Hepatocyte (in vitro differentiated cells): Measurements from ENCODE around the gene STIM1. TPM values are rescaled to one million over a fixed set of nuclear protein-coding genes. Genes with fewer than 3 reads are reported as not detected.

Experiments used
- DNase-seq: peaks from one replicate; pipeline ENCODE4 v3.0.0-alpha.2; 2016; ENCODE audit warnings: low spot score
- H2AFZ ChIP-seq: fragments of 200-600 bp; sonication (generic); 2 replicates; pipeline ENCODE4 v1.6.0; 2016; ENCODE audit warnings: antibody characterized with exemption, mild to moderate bottlenecking
- H3K27ac ChIP-seq: fragments of 200-600 bp; sonication (generic); 2 replicates; pipeline ENCODE4 v1.5.1; 2016; ENCODE audit warnings: mild to moderate bottlenecking
- H3K27me3 ChIP-seq: fragments of 200-600 bp; sonication (generic); 2 replicates; pipeline ENCODE4 v1.6.1; 2016
- H3K36me3 ChIP-seq: fragments of 200-600 bp; sonication (generic); replicated peaks from 2 replicates; pipeline ENCODE4 v1.5.1; 2016; ENCODE audit warnings: low read depth; ENCODE audit not compliant: insufficient read depth
- H3K4me1 ChIP-seq: fragments of 200-600 bp; sonication (generic); 2 replicates; pipeline ENCODE4 v1.5.1; 2016; ENCODE audit warnings: mild to moderate bottlenecking, moderate library complexity; ENCODE audit not compliant: insufficient read depth
- H3K4me2 ChIP-seq: fragments of 200-600 bp; sonication (generic); 2 replicates; pipeline ENCODE4 v1.6.0; 2016
- H3K4me3 ChIP-seq: fragments of 200-600 bp; sonication (generic); 2 replicates; pipeline ENCODE4 v1.5.1; 2016; ENCODE audit warnings: mild to moderate bottlenecking
- H3K79me2 ChIP-seq: fragments of 200-600 bp; sonication (generic); 2 replicates; pipeline ENCODE4 v1.6.0; 2017; ENCODE audit warnings: mild to moderate bottlenecking
- H3K9me2 ChIP-seq: fragments of 200-600 bp; sonication (generic); replicated peaks from 2 replicates; pipeline ENCODE4 v1.6.0; 2017; ENCODE audit warnings: mild to moderate bottlenecking; ENCODE audit not compliant: insufficient read depth
- H3K9me3 ChIP-seq: fragments of 200-600 bp; sonication (generic); 2 replicates; pipeline ENCODE4 v1.5.1; 2016; ENCODE audit warnings: low read depth, mild to moderate bottlenecking
- H4K20me1 ChIP-seq: fragments of 200-600 bp; sonication (generic); 2 replicates; pipeline ENCODE4 v1.6.0; 2016; ENCODE audit warnings: mild to moderate bottlenecking; ENCODE audit not compliant: insufficient read depth, poor library complexity, severe bottlenecking
- CTCF ChIP-seq: fragments of 200-600 bp; sonication (generic); IDR thresholded peaks from 2 replicates; pipeline ENCODE4 v1.5.1; 2016; ENCODE audit warnings: antibody characterized with exemption, mild to moderate bottlenecking; ENCODE audit not compliant: poor library complexity
- EZH2 ChIP-seq: fragments of 200-600 bp; sonication (generic); IDR thresholded peaks from 2 replicates; pipeline ENCODE4 v1.6.1; 2016; ENCODE audit warnings: antibody characterized with exemption, mild to moderate bottlenecking, borderline replicate concordance
- EZH2phosphoT487 ChIP-seq: fragments of 200-600 bp; sonication (generic); IDR thresholded peaks from one replicate; pipeline ENCODE4 v1.6.1; 2018; ENCODE audit warnings: antibody characterized with exemption, mild to moderate bottlenecking, low read depth, moderate library complexity; ENCODE audit not compliant: unreplicated experiment, severe bottlenecking
- WGBS: methylation state at CpG from one replicate; pipeline ENCODE4 v1.1.6; 2016; ENCODE audit warnings: low lambda C conversion rate; ENCODE audit errors: missing lambda C conversion rate; 5-methylcytosine and 5-hydroxymethylcytosine counted together
- polyA plus RNA-seq: library from polyadenylated mRNA; unstranded; fragments of >200 nt; fragmentation: Nextera tagmentation; extraction: Ambion mirVana; gene quantifications from 2 replicates; pipeline ENCODE4 v1.2.1, GENCODE V29; 2016
- total RNA-seq: library from RNA; depleted of rRNA; stranded (reverse); fragments of >200 nt; gene quantifications from 2 replicates; pipeline ENCODE4 v1.2.3, GENCODE V29; 2014

Gene STIM1
- total and polyA plus RNA-seq, 2 experiments from 2014 or later, result 18.5 to 19.6 TPM

DNA sequence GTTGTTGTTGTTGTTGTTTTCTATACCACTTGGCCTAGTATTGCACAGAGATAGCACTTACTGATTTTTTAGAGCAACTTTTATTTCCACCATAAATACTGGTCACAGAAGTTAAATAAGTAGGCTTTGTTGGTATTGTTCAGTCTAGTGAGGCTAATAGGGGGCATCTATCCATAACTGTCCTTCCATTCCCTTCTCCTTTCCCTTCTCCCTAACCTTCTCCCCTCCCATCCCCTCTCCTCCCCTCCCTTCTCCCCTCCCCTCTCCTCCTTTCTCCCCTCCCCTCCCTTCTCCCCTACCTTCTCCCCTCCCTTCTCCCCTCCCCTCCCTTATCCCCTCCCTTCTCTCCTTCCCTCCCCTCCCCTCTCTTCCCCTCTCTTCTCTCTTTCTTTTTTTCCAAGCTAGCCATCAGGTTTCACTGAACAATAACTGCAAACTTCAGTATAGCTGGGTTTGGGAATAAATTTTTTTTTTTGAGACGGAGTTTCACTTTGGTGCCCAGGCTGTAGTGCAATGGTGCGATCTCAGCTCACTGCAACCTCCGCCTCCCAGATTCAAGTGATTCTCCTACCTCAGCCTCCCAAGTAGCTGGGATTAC, 56.5 kb downstream of the STIM1 start:
- no peak overlapping the region for H3K4me2 ChIP-seq
- H3K9me2 ChIP-seq, result no peaks in the 10 kb centered on the region
- no peaks in the 10 kb centered on the region for H3K36me3 ChIP-seq
- H4K20me1 ChIP-seq, result no peaks in the 10 kb centered on the region
- no peaks in the 10 kb centered on the region for H3K4me1 ChIP-seq
- 100% methylated on average over 3 of the region's 3 CpGs for WGBS
- peaks cover 12% of the 10 kb centered on the region for H3K79me2 ChIP-seq
- H3K9me3 ChIP-seq, result no peaks in the 10 kb centered on the region
- no peak overlapping the region for H3K27ac ChIP-seq
- H3K4me3 ChIP-seq, result no peak overlapping the region
- DNase-seq, result no peak
- no peak overlapping the region for H2AFZ ChIP-seq
- TF ChIP-seq EZH2phosphoT487, result no peak
- TF ChIP-seq CTCF, result no peak
- TF ChIP-seq EZH2, result no peak
- no peaks in the 10 kb centered on the region for H3K27me3 ChIP-seq

DNA sequence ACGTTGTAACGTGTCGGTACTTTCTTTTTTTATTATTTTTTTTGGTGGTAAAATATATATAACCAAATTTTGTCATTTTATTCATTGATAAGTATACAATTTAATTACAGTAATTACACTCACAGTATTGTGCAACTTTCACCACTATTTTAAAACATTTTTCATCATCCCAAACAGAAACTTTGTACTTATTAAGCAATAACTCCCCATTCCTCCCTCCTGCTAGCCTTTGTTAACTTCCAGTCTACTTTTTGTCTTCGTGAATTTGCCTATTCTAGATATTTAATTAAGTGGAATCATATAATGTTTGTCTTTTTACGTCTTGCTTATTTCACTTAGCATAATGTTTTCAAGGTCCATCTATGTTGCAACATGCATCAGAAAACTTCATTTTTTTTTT, 58.5 kb downstream of the STIM1 start:
- Histone ChIP-seq H4K20me1 (no peaks in the 10 kb centered on the region), H3K79me2 (no peaks in the 10 kb centered on the region), H3K27ac (no peak overlapping the region), H3K9me2 (no peaks in the 10 kb centered on the region), H3K27me3 (no peaks in the 10 kb centered on the region), H3K4me2 (no peak overlapping the region), H3K36me3 (no peaks in the 10 kb centered on the region), H3K4me1 (no peaks in the 10 kb centered on the region), H3K9me3 (no peaks in the 10 kb centered on the region), H3K4me3 (no peak overlapping the region), H2AFZ (no peak overlapping the region)
- DNase-seq, result no peak
- 94% methylated on average over 5 of the region's 5 CpGs for WGBS
- TF ChIP-seq EZH2phosphoT487 (no peak), EZH2 (no peak), CTCF (no peak)

DNA sequence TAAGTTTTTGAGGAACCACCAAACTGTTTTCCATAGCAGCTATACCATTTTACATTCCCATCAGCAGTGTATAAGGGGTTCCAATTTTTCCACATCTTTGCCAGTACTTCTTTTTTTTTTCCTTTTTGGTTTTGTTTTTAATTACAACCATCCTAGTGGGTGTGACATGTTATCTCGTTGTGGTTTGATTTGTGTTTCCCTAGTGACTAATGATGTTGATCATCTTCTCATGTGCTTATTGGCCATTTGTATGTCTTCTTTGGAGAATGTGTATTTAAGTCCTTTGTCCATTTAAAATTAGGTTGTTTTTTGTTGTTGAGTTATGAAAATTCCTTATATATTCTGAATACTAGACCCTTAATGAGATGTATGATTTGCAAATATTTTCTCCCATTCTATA, 59.3 kb downstream of the STIM1 start:
- H3K9me2 ChIP-seq, result no peaks in the 10 kb centered on the region
- WGBS, result 74% methylated on average over 1 of the region's 1 CpG
- no peak overlapping the region for H3K27ac ChIP-seq
- no peaks in the 10 kb centered on the region for H3K79me2 ChIP-seq
- no peaks in the 10 kb centered on the region for H4K20me1 ChIP-seq
- no peak overlapping the region for H2AFZ ChIP-seq
- H3K27me3 ChIP-seq, result no peaks in the 10 kb centered on the region
- DNase-seq, result no peak
- TF ChIP-seq CTCF, result no peak
- H3K4me3 ChIP-seq, result no peak overlapping the region
- H3K36me3 ChIP-seq, result no peaks in the 10 kb centered on the region
- H3K9me3 ChIP-seq, result no peaks in the 10 kb centered on the region
- H3K4me2 ChIP-seq, result no peak overlapping the region
- no peaks in the 10 kb centered on the region for H3K4me1 ChIP-seq

DNA sequence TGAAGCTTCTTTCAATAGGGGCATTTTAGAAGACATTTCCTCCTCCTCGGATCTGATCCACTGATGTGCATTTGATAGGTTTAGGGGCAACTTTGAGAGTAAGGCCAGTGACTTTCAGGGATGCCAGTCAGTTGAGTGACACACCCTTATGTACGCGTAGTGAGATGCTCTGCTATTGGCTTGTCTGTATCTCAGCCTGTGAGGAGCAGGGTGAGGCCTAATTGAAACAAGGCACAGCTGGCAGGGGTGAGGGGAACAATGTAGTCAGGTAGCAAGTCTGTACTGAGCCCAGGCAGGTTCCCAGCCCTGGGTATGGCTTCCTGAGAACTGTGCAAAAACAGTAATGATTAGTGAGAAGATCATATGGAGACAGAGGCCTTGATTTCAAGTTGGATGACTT, 61.5 kb downstream of the STIM1 start:
- no peak for TF ChIP-seq EZH2
- TF ChIP-seq EZH2phosphoT487, result no peak
- TF ChIP-seq CTCF, result no peak
- Histone ChIP-seq H3K4me3 (no peak overlapping the region), H2AFZ (no peak overlapping the region), H3K9me3 (no peaks in the 10 kb centered on the region), H3K4me2 (no peak overlapping the region), H3K36me3 (no peaks in the 10 kb centered on the region), H4K20me1 (no peaks in the 10 kb centered on the region), H3K9me2 (no peaks in the 10 kb centered on the region), H3K79me2 (peaks cover 5% of the 10 kb centered on the region), H3K27ac (no peak overlapping the region), H3K27me3 (no peaks in the 10 kb centered on the region), H3K4me1 (no peaks in the 10 kb centered on the region)
- 84% methylated on average over 3 of the region's 3 CpGs for WGBS
- no peak for DNase-seq
